ACC112 (cell line): Measurements from ENCODE around the gene VWC2L.

Experiments
- H2AFZ ChIP-seq: fragments of 200-600 bp; sonication (generic); one replicate; pipeline ENCODE4 v1.6.0; 2017; ENCODE audit warnings: antibody characterized with exemption, low read length; ENCODE audit not compliant: unreplicated experiment
- H3K27ac ChIP-seq: fragments of 200-600 bp; sonication (generic); 2 replicates; pipeline ENCODE4 v1.5.1; 2014; ENCODE audit warnings: low read depth, mild to moderate bottlenecking, antibody characterized with exemption, low read length, moderate library complexity
- H3K27me3 ChIP-seq: fragments of 200-600 bp; sonication (generic); 2 replicates; pipeline ENCODE4 v1.6.1; 2014; ENCODE audit warnings: mild to moderate bottlenecking, antibody characterized with exemption, low read length, moderate library complexity, mixed read lengths; ENCODE audit not compliant: insufficient read depth
- H3K36me3 ChIP-seq: fragments of 200-600 bp; sonication (generic); 2 replicates; pipeline ENCODE4 v1.6.1; 2016; ENCODE audit warnings: mild to moderate bottlenecking, antibody characterized with exemption, low read length, moderate library complexity, mixed read lengths; ENCODE audit not compliant: insufficient read depth
- H3K4me1 ChIP-seq: fragments of 200-600 bp; sonication (generic); one replicate; pipeline ENCODE4 v1.6.1; 2016; ENCODE audit warnings: low read length, mixed read lengths; ENCODE audit not compliant: insufficient read depth, unreplicated experiment, control insufficient read depth
- H3K4me3 ChIP-seq: fragments of 200-600 bp; sonication (generic); 2 replicates; pipeline ENCODE4 v1.5.1; 2014; ENCODE audit warnings: mild to moderate bottlenecking, low read depth, low read length
- H3K79me2 ChIP-seq: fragments of 200-600 bp; sonication (generic); one replicate; pipeline ENCODE4 v1.6.0; 2016; ENCODE audit warnings: low read length; ENCODE audit not compliant: control insufficient read depth, unreplicated experiment, insufficient read depth

VWC2L gene

DNA sequence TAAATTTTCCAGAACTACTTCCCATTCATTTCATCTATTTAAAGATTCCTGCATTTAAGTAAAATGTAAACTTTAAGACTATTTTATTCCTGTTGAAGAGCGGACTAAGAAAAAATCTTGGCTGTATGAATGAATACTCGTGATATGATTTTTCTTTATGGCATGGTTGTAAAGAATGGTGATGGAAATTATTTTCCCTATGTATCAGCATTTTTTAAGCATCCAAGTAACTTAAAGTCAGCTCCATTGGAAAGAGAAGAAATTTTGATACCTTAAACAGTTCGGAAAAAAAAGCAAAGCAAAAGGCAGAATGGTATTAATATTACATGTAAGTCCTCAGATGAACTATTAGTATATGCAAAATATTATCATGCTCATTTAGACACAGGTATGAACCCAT, 58.9 kb downstream of the VWC2L start:
- Histone ChIP-seq H3K4me3 (no peak overlapping the region), H3K4me1 (peaks cover 14% of the 10 kb centered on the region), H3K79me2 (no peaks in the 10 kb centered on the region), H3K27me3 (no peaks in the 10 kb centered on the region), H3K36me3 (no peaks in the 10 kb centered on the region), H3K27ac (no peak overlapping the region), H2AFZ (no peak overlapping the region)

DNA sequence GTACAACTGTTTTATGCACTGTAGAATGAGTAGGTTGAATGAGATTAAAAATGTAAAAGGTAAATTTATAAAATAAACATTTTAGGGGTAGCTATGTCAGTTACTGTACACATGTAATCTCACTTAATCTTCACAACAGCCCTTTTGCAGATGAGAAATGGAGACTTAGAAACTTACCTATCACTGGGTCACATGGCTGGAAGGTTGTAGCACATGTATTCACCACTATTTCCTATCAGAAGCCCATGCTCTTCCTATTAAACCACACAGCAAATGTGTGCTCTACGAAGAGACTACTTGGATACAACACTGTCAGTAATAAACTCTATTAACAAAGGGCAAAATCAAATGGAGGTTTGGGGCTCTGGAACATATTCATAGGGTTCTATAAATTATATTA, 60.5 kb downstream of the VWC2L start:
- Histone ChIP-seq H3K27me3 (no peaks in the 10 kb centered on the region), H2AFZ (no peak overlapping the region), H3K4me3 (no peak overlapping the region), H3K36me3 (no peaks in the 10 kb centered on the region), H3K79me2 (no peaks in the 10 kb centered on the region), H3K27ac (no peak overlapping the region), H3K4me1 (no peaks in the 10 kb centered on the region)

DNA sequence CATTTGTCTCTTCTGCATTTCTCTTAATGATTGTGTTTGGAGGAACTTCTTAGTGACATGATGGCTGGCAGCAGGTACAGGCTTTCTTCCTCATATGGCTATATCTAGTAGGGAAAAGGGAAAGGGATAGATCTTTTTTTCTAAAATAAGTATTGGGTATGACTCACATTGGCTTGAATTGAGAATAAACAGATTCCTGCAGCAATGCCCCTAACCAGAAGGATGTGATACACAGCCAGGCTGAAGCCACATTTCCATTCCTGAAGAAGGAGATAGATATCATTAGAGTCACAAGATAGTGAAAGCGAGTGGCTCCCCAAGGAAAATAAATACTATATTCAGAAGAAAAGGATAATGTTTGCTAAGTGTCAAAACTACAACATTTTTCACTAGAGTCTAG, 61.1 kb downstream of the VWC2L start:
- Histone ChIP-seq H3K27ac (no peak overlapping the region), H3K4me1 (no peaks in the 10 kb centered on the region), H2AFZ (no peak overlapping the region), H3K4me3 (no peak overlapping the region), H3K79me2 (no peaks in the 10 kb centered on the region), H3K27me3 (no peaks in the 10 kb centered on the region), H3K36me3 (no peaks in the 10 kb centered on the region)

DNA sequence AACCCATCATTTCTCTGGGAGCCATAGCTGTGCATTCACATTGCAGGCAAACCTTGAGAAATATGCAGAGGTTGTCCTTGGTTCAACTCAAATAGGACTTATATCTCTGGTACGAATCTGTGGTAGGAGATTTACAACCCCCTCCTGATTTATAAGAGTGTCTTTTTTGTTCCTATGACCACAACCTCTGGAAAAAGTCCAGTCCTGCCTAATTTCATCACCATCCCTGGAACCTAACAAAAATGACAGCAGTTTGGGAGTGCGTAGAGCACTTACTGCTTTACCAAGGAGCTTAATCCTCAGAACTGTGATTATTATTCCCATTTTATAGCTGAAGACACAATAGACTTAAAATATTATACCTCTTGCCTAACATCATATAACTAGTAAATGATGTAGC, 66.5 kb downstream of the VWC2L start:
- no peak overlapping the region for H2AFZ ChIP-seq
- no peaks in the 10 kb centered on the region for H3K27me3 ChIP-seq
- no peak overlapping the region for H3K27ac ChIP-seq
- no peaks in the 10 kb centered on the region for H3K36me3 ChIP-seq
- H3K4me3 ChIP-seq, result no peak overlapping the region
- no peaks in the 10 kb centered on the region for H3K79me2 ChIP-seq
- peaks cover 8% of the 10 kb centered on the region for H3K4me1 ChIP-seq

DNA sequence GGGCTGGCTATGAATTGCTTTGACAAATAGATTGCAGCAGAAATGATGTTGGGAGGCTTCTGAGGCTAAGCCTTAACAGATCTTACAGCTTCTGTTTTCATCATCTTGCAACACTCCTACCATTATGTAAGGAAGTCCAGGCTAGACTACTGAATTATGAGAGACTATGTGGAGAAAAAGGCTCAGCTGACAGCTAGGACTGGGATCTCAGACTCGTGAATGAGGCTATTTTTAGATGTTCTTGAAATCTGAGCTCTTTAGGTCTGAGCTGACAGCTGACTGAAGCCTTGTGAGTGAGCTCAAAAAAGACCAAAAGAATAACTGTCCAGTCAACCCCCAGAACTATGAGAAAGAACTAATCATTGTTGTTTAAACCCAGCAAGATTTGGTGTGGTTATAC, 70.3 kb downstream of the VWC2L start:
- no peak overlapping the region for H3K27ac ChIP-seq
- peaks cover 8% of the 10 kb centered on the region for H3K4me1 ChIP-seq
- no peak overlapping the region for H3K4me3 ChIP-seq
- H2AFZ ChIP-seq, result peak overlapping the region; percentile 0
- no peaks in the 10 kb centered on the region for H3K27me3 ChIP-seq
- H3K79me2 ChIP-seq, result no peaks in the 10 kb centered on the region
- H3K36me3 ChIP-seq, result no peaks in the 10 kb centered on the region

DNA sequence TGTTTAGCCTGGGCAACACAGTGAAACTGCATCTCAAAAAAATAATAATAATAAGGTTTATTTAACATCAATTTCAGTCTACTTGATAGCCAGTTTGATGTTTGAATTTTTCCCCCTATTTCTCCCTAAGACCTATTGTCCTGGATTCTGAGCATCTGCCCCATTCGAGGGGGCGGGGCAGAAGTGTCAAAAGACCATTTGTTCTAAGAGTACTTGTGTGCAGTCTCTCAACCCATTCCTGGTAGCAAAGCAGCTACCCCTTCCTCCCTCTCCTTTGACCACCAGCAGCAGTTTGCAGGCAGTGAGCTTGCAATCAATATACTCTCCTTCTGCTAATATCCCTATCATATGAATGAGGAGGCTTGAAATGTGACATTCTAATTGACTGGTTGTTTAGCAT, 71.9 kb downstream of the VWC2L start:
- no peaks in the 10 kb centered on the region for H3K27me3 ChIP-seq
- no peaks in the 10 kb centered on the region for H3K79me2 ChIP-seq
- no peaks in the 10 kb centered on the region for H3K36me3 ChIP-seq
- H2AFZ ChIP-seq, result no peak overlapping the region
- no peak overlapping the region for H3K27ac ChIP-seq
- H3K4me3 ChIP-seq, result no peak overlapping the region
- H3K4me1 ChIP-seq, result peaks cover 8% of the 10 kb centered on the region

DNA sequence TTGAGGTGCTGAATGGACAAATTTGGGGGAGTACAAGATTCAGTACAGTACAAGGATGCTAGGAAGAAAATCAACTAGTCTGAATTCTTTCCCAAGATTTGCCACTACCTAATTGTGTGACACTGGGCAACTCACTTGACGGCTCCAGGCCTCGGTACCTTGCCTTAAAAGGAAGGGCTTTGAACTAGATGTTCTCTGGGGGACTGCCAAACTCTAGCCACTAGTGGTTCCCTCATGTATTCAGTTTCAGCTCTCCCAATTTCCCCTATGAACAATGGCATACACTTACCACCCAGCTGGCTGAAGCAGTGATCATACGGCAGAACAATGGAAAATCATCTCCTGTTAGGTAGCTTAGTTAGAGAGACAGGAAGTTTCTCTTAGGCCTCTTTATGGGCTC, 73.4 kb downstream of the VWC2L start:
- Histone ChIP-seq H3K27ac (no peak overlapping the region), H2AFZ (no peak overlapping the region), H3K36me3 (no peaks in the 10 kb centered on the region), H3K4me1 (peaks cover 8% of the 10 kb centered on the region), H3K27me3 (no peaks in the 10 kb centered on the region), H3K79me2 (no peaks in the 10 kb centered on the region), H3K4me3 (no peak overlapping the region)

DNA sequence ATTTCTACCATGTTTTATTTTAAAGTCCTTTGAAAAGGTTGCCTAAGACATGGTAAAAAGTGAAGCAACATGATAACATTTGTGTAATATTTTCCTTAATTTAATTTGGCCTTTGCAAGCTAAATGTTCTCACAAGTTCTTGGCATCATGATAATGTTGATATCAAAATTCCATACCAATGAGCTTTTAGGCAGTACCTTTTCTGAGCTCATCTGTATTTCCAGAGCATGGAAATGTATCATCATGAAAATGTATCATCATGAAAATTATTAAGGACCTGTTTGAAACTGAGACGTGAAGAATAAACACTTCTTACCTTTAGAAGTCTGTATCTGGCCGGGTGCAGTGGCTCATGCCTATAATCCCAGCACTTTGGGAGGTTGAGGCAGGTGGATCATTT, 73.8 kb downstream of the VWC2L start:
- Histone ChIP-seq H2AFZ (no peak overlapping the region), H3K27ac (no peak overlapping the region)

DNA sequence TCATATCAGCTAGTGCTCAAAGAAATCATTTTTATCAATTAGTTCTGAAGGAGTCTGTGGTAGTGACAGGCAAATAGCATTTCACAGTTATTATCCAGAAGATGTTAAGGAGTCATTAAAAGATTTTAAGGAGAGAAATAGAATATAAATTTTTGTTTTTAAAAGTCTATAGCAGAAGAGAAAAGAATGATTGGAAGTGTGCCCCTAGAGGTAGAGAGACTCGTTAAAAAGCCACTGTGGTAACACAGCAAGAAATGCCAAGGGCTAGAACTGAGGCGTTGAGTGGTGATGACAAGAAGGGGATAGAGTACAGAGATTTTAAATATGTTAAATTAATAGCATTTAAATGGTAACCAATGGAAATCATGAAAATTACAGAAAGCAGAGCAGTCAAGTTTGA, 78.3 kb downstream of the VWC2L start:
- Histone ChIP-seq H2AFZ (no peak overlapping the region), H3K27me3 (no peaks in the 10 kb centered on the region), H3K36me3 (no peaks in the 10 kb centered on the region), H3K27ac (no peak overlapping the region), H3K79me2 (no peaks in the 10 kb centered on the region), H3K4me3 (no peak overlapping the region), H3K4me1 (no peaks in the 10 kb centered on the region)

More for the DNA sequence above, 73.8 kb downstream of the VWC2L start:
- Histone ChIP-seq H3K79me2 (no peaks in the 10 kb centered on the region), H3K27me3 (no peaks in the 10 kb centered on the region), H3K4me3 (no peak overlapping the region), H3K36me3 (no peaks in the 10 kb centered on the region), H3K4me1 (peaks cover 8% of the 10 kb centered on the region)

DNA sequence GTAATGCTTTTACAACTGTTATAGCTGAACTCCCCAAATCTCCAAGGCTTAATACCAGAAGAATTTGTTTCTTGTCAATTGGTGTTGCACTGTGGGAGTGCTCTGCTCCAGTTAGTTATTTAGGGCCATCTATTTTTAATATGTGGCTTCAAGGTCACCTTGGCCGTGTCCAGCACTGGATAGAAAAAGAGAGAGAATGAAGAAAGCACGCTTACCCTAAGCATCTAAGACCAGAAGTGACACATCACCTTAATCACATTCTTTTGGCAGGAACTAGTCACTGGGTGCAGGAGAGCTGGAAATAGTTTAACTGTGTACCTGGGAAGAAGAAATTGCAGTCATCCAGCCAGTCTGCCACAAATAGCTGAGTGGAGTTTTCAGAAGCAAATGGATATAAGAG, 78.8 kb downstream of the VWC2L start:
- no peaks in the 10 kb centered on the region for H3K79me2 ChIP-seq
- H3K27ac ChIP-seq, result no peak overlapping the region
- H3K4me3 ChIP-seq, result no peak overlapping the region
- no peak overlapping the region for H2AFZ ChIP-seq
- H3K27me3 ChIP-seq, result no peaks in the 10 kb centered on the region
- H3K4me1 ChIP-seq, result no peaks in the 10 kb centered on the region
- no peaks in the 10 kb centered on the region for H3K36me3 ChIP-seq

DNA sequence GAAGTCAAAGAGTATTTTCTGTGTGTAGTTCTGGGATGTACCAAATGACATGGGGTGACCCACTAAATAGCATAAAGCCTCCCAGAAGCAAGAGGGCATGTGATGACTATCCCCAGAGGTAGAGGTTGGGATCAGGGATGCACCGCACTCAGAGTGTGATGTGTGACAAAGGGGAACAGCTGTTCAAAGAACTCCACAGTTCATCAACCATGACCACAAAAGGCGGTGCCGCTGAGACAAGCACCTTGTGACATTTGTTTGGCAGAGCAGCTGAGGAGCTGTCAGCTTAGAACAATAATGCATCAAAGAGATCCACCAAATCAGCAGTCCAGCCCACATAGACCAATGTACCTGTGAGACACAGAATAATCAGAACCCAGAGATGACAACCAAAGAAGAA, 81.3 kb downstream of the VWC2L start:
- H3K4me1 ChIP-seq, result no peaks in the 10 kb centered on the region
- no peak overlapping the region for H2AFZ ChIP-seq
- no peaks in the 10 kb centered on the region for H3K79me2 ChIP-seq
- H3K36me3 ChIP-seq, result no peaks in the 10 kb centered on the region
- H3K27ac ChIP-seq, result no peak overlapping the region
- no peaks in the 10 kb centered on the region for H3K27me3 ChIP-seq
- no peak overlapping the region for H3K4me3 ChIP-seq

DNA sequence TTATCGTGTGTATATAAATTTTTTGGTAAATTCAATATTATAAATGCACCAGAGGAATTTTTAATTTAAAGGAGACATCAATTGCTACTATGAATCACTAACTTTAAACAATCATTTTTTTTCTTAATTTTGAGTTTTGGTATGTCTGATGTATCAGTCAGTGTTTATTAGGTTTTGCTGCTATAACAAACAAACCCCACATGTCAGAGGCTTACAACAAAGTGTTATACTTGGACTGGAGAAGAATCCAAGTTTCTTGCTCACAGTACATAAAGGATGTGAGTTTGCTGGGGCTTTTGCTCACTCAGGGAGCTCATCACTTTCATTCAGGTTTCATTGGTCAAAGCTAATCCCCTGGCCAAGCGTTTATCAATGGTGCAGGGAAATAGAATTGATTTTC, 81.8 kb downstream of the VWC2L start:
- Histone ChIP-seq H3K27ac (no peak overlapping the region), H3K79me2 (no peaks in the 10 kb centered on the region), H2AFZ (no peak overlapping the region), H3K27me3 (no peaks in the 10 kb centered on the region), H3K36me3 (no peaks in the 10 kb centered on the region), H3K4me3 (no peak overlapping the region), H3K4me1 (no peaks in the 10 kb centered on the region)
